Measurements from ENCODE around the gene LGALS4. TPM values are rescaled to one million over a fixed set of nuclear protein-coding genes. Genes with fewer than 3 reads are reported as not detected.
A peak's percentile ranks its signal among the peaks of the same experiment; 100 is the strongest.

The LGALS4 gene
- total and polyA plus RNA-seq, 2 experiments from 2014 or later = 0.87 TPM; not detected in 1

- peaks cover 10% of the 10 kb centered on the region; the same call in 1 of the 2 replicates for H4K20me1 ChIP-seq (replicated peaks; ENCODE audit: insufficient read depth)
- no peak for TF ChIP-seq ZNF462 (CRISPR knock-in tag; IDR thresholded peaks at IDR 0.05)
- no peak for TF ChIP-seq CTCF (conservative IDR thresholded peaks at IDR 0.05; ENCODE audit: low read depth in 2 of 2)
- no peak for TF ChIP-seq ZNF114 (CRISPR knock-in tag; IDR thresholded peaks at IDR 0.05)
- no peak for TF ChIP-seq STAT1 (IDR thresholded peaks at IDR 0.05; ENCODE audit: unreplicated experiment)
- TF ChIP-seq EZH2 (IDR thresholded peaks at IDR 0.05; ENCODE audit: low read depth, unreplicated experiment) = no peak
- TF ChIP-seq POLR2AphosphoS5 (IDR thresholded peaks at IDR 0.05; ENCODE audit: low read depth) = no peak
- no peak for TF ChIP-seq REST (IDR thresholded peaks at IDR 0.05; ENCODE audit: unreplicated experiment)
- TF ChIP-seq NANOG (IDR thresholded peaks at IDR 0.05; ENCODE audit: borderline replicate concordance) = no peak
- TF ChIP-seq CREB1 (CRISPR knock-in tag; IDR thresholded peaks at IDR 0.05; ENCODE audit: low read depth) = no peak
- no peak for TF ChIP-seq EZH2phosphoT487 (IDR thresholded peaks at IDR 0.05; ENCODE audit: unreplicated experiment)
- no peak for TF ChIP-seq ETS1 (IDR thresholded peaks at IDR 0.05)
- no peak for TF ChIP-seq ZNF331 (CRISPR knock-in tag; IDR thresholded peaks at IDR 0.05; ENCODE audit: low read depth)
- TF ChIP-seq JUNB (IDR thresholded peaks at IDR 0.05; ENCODE audit: unreplicated experiment) = no peak
- H3K4me1 ChIP-seq (ENCODE audit: insufficient read depth) = peaks cover 18% of the 10 kb centered on the region
- H3K9me3 Mint-ChIP-seq = no peaks in the 10 kb centered on the region
- no peaks in the 10 kb centered on the region for H3K27me3 ChIP-seq (ENCODE audit: insufficient read depth)
- peak overlapping the region; percentile 97 for H3K4me2 ChIP-seq
- H3K79me2 ChIP-seq (replicated peaks; ENCODE audit: insufficient read depth) = peaks cover 9% of the 10 kb centered on the region; the same call in 1 of the 2 replicates
- DNase-seq (ENCODE audit: low spot score) = peak; percentile 57
- H2AFZ ChIP-seq = peak overlapping the region; percentile 95
- peaks cover 8% of the 10 kb centered on the region for H3K36me3 ChIP-seq (ENCODE audit: insufficient read depth)
- no peaks in the 10 kb centered on the region for H3K9me2 ChIP-seq (ENCODE audit: insufficient read depth)
- H3K27ac Mint-ChIP-seq = peak overlapping the region; percentile 68
- peak overlapping the region; percentile 78 for H3K4me3 Mint-ChIP-seq
- peak overlapping the region; percentile 80 for H3K4me3 ChIP-seq
- peak overlapping the region; percentile 78; the same call in 1 of the 2 replicates for H3K27ac ChIP-seq (ENCODE audit: low read depth)
- H3K36me3 Mint-ChIP-seq (ENCODE audit: low read depth) = peaks cover 48% of the 10 kb centered on the region
- peaks cover 38% of the 10 kb centered on the region for H3F3A ChIP-seq (replicated peaks; ENCODE audit: low read depth)
- H3K4me1 Mint-ChIP-seq = peaks cover 21% of the 10 kb centered on the region
- peak; percentile 25 for ATAC-seq
- peaks cover 12% of the 10 kb centered on the region for H3K27me3 Mint-ChIP-seq (ENCODE audit: insufficient read depth, low read depth, poor library complexity)
Measured at GRCh38 chr19:38831142-38831605, 18.4 kb upstream of the LGALS4 start.

All from GM23338 (cell line).